ENCODE measurements around the gene TBC1D10B. TPM values are rescaled to one million over a fixed set of nuclear protein-coding genes. Genes with fewer than 3 reads are reported as not detected.

The TBC1D10B gene
- total RNA-seq, 2 experiments from 2014 or later = 12.7 to 14.7 TPM

- DNase-seq = peak; percentile 98 to 100 (median 100)
- Histone ChIP-seq H3K9me3 (ENCODE audit: control insufficient read depth in 1 of 2, insufficient read depth in 1 of 2, low read length in 2 of 2) (no peaks in the 10 kb centered on the region), H3K4me3 (ENCODE audit: low read length) (peak overlapping the region; percentile 71), H3K36me3 (ENCODE audit: insufficient read depth, low read length) (peaks cover 25% of the 10 kb centered on the region), H3K4me1 (ENCODE audit: insufficient read depth, low read length) (peaks cover 79% of the 10 kb centered on the region), H3K27ac (ENCODE audit: low read depth in 1 of 2, low read length in 2 of 2) (peak overlapping the region; percentile 100), H3K27me3 (ENCODE audit: control insufficient read depth in 1 of 2, insufficient read depth in 2 of 2, low read length in 2 of 2) (no peaks in the 10 kb centered on the region)
- Mint-ChIP-seq H3K27ac (peak overlapping the region; percentile 100), H3K27me3 (no peaks in the 10 kb centered on the region), H3K36me3 (ENCODE audit: low read depth) (peaks cover 41% of the 10 kb centered on the region), H3K4me1 (ENCODE audit: low read depth) (peaks cover 59% of the 10 kb centered on the region), H3K4me3 (peak overlapping the region; percentile 99), H3K9me3 (no peaks in the 10 kb centered on the region)
- no peak for TF ChIP-seq CTCF (IDR thresholded peaks at IDR 0.05)
- intact Hi-C loops (cut with DNase I, micrococcal nuclease) = loop anchor here (1.0 to 10.0 kb wide), 3 partner anchors 8 to 546 kb away; partner anchors contain the start of genes FBXL19 (in 1 of the 2) and TBC1D10B (in 1 of the 2)
- peak; percentile 74 for ATAC-seq (ENCODE audit: poor library complexity)
- CTCF ChIA-PET = interaction anchor here (0.6 to 3.7 kb wide), 3 partner anchors 13 to 32 kb away, joined by 3 to 14 read pairs (median 4); no protein-coding TSS in a partner anchor
- POLR2A ChIA-PET = interaction anchor here (0.9 to 7.3 kb wide), 18 partner anchors 9 to 320 kb away, joined by 3 to 153 read pairs (median 8); partner anchors contain the start of genes ALDOA, CD2BP2, CORO1A and DCTPP1
Measured at GRCh38 chr16:30378236-30379157, 8.2 kb upstream of the TBC1D10B start.

GRCh38 chr16:30377812-30378235, 7.5 kb upstream of the TBC1D10B start:
- peaks cover 72% of the 10 kb centered on the region for H3K4me1 ChIP-seq (ENCODE audit: insufficient read depth, low read length)
- H3K9me3 ChIP-seq (ENCODE audit: control insufficient read depth in 1 of 2, insufficient read depth in 1 of 2, low read length in 2 of 2) = no peaks in the 10 kb centered on the region
- H3K27me3 ChIP-seq (ENCODE audit: control insufficient read depth in 1 of 2, insufficient read depth in 2 of 2, low read length in 2 of 2) = no peaks in the 10 kb centered on the region
- H3K27ac Mint-ChIP-seq = peak overlapping the region; percentile 100
- DNase-seq = peak; percentile 85 to 96 (median 90)
- H3K36me3 ChIP-seq (ENCODE audit: insufficient read depth, low read length) = peaks cover 25% of the 10 kb centered on the region
- peak overlapping the region; percentile 100 for H3K27ac ChIP-seq (ENCODE audit: low read depth in 1 of 2, low read length in 2 of 2)
- ATAC-seq (ENCODE audit: poor library complexity) = peak; percentile 35
- H3K4me3 Mint-ChIP-seq = peak overlapping the region; percentile 99
- no peaks in the 10 kb centered on the region for H3K9me3 Mint-ChIP-seq
- POLR2A ChIA-PET = interaction anchor here (0.9 to 7.3 kb wide), 19 partner anchors 8 to 765 kb away, joined by 3 to 153 read pairs (median 7); partner anchors contain the start of genes ALDOA, CD2BP2, CORO1A and DCTPP1
- no peak for TF ChIP-seq CTCF (IDR thresholded peaks at IDR 0.05)
- H3K4me1 Mint-ChIP-seq (ENCODE audit: low read depth) = peaks cover 55% of the 10 kb centered on the region
- H3K27me3 Mint-ChIP-seq = no peaks in the 10 kb centered on the region
- peaks cover 41% of the 10 kb centered on the region for H3K36me3 Mint-ChIP-seq (ENCODE audit: low read depth)
- H3K4me3 ChIP-seq (ENCODE audit: low read length) = peak overlapping the region; percentile 71
- CTCF ChIA-PET = interaction anchor here (0.6 to 3.7 kb wide), 3 partner anchors 12 to 33 kb away, joined by 3 to 14 read pairs (median 4); no protein-coding TSS in a partner anchor
- intact Hi-C loops (cut with DNase I, micrococcal nuclease) = loop anchor here (1.0 to 10.0 kb wide), 3 partner anchors 8 to 547 kb away; partner anchors contain the start of genes FBXL19 (in 1 of the 2) and TBC1D10B (in 1 of the 2)

- H3K4me1 ChIP-seq (ENCODE audit: insufficient read depth, low read length) = peaks cover 67% of the 10 kb centered on the region
- H3K4me3 ChIP-seq (ENCODE audit: low read length) = peak overlapping the region; percentile 71
- peak overlapping the region; percentile 100 for H3K27ac ChIP-seq (ENCODE audit: low read depth in 1 of 2, low read length in 2 of 2)
- ATAC-seq (ENCODE audit: poor library complexity) = peak; percentile 0
- peak overlapping the region; percentile 100 for H3K27ac Mint-ChIP-seq
- no peaks in the 10 kb centered on the region for H3K9me3 Mint-ChIP-seq
- H3K4me1 Mint-ChIP-seq (ENCODE audit: low read depth) = peaks cover 49% of the 10 kb centered on the region
- no peaks in the 10 kb centered on the region for H3K27me3 ChIP-seq (ENCODE audit: control insufficient read depth in 1 of 2, insufficient read depth in 2 of 2, low read length in 2 of 2)
- peaks cover 37% of the 10 kb centered on the region for H3K36me3 Mint-ChIP-seq (ENCODE audit: low read depth)
- no peak for TF ChIP-seq CTCF (IDR thresholded peaks at IDR 0.05)
- peaks cover 25% of the 10 kb centered on the region for H3K36me3 ChIP-seq (ENCODE audit: insufficient read depth, low read length)
- peak overlapping the region; percentile 99 for H3K4me3 Mint-ChIP-seq
- ChIA-PET POLR2A (interaction anchor here (1.0 to 7.3 kb wide), 18 partner anchors 7 to 765 kb away, joined by 3 to 153 read pairs (median 8); partner anchors contain the start of genes ALDOA, CD2BP2, CORO1A and DCTPP1), CTCF (interaction anchor here (3.7 kb wide), 1 partner anchor 32 kb away, joined by 14 read pairs; no protein-coding TSS in a partner anchor)
- no peak for DNase-seq
- H3K9me3 ChIP-seq (ENCODE audit: control insufficient read depth in 1 of 2, insufficient read depth in 1 of 2, low read length in 2 of 2) = no peaks in the 10 kb centered on the region
- H3K27me3 Mint-ChIP-seq = no peaks in the 10 kb centered on the region
- intact Hi-C loops (cut with DNase I, micrococcal nuclease) = loop anchor here in 1 of 2 experiments (10.0 kb wide), 1 partner anchor 548 kb away; the partner anchor contains the start of gene FBXL19
Measured at GRCh38 chr16:30377050-30377811, 6.9 kb upstream of the TBC1D10B start.

Data from CD4-positive, alpha-beta T cell (primary cell).